Hematopoietic multipotent progenitor cell treated with erythropoietin and hydrocortisone succinate and interleukin-3 and kit ligand, for 15 days (in vitro differentiated cells): Measurements from ENCODE around the gene KCNAB2.

Source experiments
- DNase-seq: peaks from one replicate; pipeline ENCODE4 v3.0.0-alpha.2; 2015; ENCODE audit warnings: low spot score

The KCNAB2 gene

GRCh38 chr1:6083385-6083784 lies 37.7 kb downstream of the KCNAB2 start:
- no peak for DNase-seq

DNA sequence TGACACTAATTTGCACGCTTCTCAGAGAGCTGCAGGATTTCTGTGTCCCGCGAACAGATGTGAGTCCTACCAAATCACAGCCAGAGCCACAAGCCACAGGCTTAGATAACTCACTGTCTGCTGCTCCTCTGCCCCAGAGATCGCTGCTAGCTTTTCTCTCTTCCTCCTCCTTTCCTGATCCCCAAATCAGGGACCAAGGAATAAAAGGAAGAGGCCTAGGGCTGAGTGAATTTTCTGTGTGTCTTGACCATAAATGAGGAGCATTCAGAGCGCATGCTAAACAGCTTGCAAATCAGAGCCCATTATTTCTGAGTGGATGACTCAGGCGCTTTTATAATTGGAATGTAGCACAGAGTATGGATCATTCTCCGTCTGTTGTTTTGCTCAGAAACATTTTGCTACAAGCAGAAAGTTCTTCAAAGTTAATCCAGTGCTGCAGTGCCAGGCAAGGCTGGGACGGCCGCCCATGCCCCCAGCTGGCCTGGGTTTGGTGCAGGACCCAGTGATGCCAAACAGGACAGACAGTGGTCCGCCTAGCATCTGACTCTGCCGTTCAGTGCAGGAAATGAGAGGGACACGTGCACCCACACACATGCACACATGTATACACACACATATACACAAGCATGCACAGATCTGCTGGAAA lies 38.2 kb downstream of the KCNAB2 start:
- no peak for DNase-seq

- no peak for DNase-seq
Observed at GRCh38 chr1:6084781-6085495, 39.2 kb downstream of the KCNAB2 start.

GRCh38 chr1:6085666-6086065 lies 40.0 kb downstream of the KCNAB2 start:
- no peak for DNase-seq

DNA sequence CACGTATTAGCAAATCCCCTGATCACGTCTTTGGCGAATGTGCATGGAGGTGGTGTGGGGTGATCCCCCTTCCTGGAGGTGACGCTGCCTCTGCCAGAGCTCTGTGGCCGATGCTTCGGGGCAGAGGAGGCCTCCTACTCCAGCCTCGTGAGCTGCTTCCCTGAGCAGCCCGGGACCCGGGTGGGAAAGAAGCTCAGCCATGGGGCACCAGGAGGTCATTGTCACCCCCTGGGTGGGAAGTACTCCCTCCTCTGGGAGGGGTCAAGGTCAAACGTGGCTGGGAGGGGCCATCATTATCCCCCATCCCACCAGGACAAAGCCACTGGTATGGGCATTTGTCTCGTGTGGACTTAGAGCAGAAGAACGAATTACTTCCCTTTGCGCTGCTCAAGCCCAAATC lies 40.7 kb downstream of the KCNAB2 start:
- DNase-seq, result no peak

DNA sequence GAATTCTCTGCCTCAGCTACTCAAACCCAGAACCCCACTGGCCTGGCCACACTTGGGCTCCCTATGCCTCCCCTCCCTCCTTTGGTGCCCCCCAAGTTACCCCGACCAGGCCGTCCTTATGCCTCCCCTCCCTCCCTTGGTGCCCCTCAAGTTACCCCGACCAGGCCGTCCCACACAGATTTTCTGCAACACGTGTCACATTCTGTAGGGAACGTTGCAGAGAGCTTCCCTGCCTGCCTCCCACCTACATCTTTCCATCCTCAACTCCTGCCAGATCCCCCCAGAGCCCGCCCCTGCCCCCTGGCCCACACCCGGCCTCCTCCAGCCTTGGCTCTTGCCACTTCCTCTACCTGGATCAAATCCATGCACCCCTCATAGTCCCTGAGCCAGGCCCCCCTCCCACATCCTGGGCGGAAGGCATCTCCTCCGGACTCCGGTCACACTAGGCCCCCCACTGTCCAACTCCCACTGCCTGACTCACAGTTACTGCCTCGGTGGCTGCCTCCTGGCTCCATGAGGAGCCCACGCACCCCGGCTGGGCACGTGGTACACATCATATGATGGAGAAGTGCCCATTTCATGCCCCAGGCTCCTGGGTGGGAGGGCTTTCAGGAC lies 41.2 kb downstream of the KCNAB2 start:
- no peak for DNase-seq

GRCh38 chr1:6087377-6087772 lies 41.7 kb downstream of the KCNAB2 start:
- DNase-seq, result no peak

DNA sequence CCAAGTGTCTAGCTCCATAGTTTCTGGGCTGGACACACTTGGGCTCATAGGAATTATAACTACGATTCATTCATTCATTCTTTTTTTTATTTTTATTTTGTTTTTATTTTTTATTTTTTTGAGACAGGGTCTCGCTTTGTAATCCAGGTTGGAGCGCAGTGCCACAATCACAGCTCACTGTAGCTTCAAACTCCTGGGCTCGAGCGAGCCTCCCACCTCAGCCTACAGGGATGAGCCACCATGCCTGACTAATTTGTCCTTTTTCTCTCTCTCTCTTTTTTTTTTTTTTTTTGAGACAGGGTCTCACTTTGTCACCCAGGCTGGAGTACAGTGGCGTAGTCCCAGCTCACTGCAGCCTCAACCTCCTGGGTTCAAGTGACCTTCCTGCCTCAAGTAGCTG lies 42.3 kb downstream of the KCNAB2 start:
- DNase-seq, result no peak

DNA sequence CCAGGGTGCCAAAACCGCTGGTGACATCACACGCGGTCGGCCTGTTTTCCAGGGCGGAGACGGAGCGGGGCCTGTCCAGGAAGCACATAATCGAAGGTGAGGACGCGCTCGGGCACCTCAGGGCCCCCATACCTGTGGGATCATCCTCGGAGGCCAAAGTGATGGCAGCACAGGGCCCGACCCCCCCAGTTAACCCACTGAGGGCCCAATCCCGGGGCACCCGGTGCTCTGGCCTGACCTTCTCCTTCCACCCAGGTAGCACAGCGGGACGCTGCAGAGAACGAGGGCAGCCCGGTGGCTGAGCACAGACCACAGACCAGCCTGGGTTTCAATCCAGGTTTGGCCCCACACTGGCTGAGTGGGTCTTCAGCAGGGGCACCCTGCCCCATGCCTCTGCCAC lies 43.3 kb downstream of the KCNAB2 start:
- DNase-seq, result no peak

- no peak for DNase-seq
Observed at GRCh38 chr1:6090288-6090687, 44.6 kb downstream of the KCNAB2 start.

DNA sequence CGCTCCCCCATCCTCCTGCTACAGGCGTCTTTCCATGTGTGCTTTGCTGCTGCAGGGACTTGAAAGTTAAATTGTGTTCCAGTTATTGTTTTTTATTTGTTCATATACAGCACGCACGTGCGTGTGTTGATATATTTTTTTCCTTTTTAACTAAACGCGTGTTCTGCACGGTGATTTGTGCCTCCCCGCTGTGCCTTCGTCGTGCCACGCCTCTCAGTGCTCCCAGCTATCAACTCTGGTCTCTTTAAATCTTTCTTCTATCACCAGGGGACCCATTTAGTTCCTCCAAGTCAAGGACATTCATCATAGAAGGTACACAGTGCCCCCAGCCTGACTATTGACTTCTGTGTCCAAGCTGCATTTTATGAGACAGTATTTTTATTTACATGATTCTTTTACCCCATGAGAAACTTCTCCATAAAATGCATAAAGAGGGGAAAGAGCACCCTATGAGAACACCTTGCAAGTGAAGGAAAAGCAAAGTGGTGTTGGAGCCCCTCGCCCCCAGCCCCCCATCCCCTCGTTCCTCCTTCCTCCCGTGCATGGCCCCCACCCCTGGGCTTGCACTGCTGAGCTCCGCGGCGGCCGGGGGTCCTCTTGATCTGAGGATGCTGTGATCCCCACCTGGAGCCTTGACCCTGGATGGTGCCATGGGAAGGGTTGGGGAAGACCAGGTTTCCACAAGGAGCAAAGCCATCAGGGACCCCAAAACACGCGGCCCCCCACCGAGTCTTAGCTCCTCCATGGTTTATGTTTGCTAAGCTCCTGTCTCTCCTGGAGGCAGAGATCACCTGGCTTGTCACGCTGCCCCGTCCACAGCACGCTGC lies 45.5 kb downstream of the KCNAB2 start:
- no peak for DNase-seq

DNA sequence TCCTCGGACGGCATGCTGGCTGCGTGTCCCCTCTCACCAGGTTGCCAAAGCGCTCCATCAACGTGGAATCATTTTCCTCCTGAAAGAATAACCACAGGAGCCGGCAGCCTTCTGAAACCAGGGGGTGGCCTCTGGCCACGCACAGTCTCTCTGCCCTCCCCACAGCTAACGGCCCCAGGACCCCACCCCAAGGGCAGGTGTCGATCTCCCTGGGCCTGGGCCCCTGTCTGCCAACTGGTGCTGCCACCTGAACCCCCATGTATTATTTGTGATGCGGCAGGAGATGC lies 46.1 kb downstream of the KCNAB2 start:
- no peak for DNase-seq

DNA sequence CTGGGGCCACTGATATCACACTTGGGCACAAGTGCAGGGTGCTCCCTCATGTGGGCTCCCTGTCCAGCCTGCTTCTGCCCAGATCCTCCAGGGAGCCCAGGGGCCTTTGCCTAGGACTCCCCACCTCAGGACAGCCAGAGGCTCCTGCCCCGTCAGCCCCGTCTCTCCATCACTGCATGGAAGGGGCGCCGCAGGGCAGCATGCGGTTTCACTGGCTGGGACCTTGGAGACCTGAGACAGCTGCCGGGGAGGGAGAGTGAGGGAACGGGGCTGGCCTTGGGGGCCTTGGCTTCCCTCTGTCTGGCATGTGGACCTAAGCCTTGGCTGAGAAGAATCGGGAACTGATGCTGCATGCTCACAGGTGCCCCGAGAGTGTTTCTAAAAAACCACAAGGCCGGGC lies 46.5 kb downstream of the KCNAB2 start:
- no peak for DNase-seq

GRCh38 chr1:6093071-6093470 lies 47.4 kb downstream of the KCNAB2 start:
- no peak for DNase-seq

DNA sequence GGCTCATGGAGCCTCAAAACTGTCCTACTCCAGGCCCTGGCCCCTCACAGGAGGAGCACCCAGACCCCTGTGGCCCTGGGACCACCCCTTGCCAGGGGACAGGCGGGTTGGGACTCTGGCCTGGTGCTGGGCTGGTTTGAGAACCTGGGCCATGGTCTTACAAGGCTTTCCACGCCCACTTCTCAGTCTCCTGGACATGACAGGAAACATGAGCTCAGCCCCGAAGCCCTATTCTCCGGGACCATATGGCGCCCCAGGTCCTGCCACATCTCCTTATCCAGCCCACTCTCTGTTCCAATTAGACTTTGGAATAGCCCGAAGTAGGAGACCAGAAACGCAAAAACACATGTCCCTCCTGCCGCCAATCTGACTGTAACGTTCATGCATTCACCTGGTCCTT lies 47.9 kb downstream of the KCNAB2 start:
- no peak for DNase-seq

GRCh38 chr1:6094246-6094645 lies 48.6 kb downstream of the KCNAB2 start:
- DNase-seq, result no peak

- no peak for DNase-seq
Observed at GRCh38 chr1:6094801-6095505, 49.3 kb downstream of the KCNAB2 start.

- DNase-seq, result no peak
Observed at GRCh38 chr1:6095511-6096242, 50.0 kb downstream of the KCNAB2 start.

DNA sequence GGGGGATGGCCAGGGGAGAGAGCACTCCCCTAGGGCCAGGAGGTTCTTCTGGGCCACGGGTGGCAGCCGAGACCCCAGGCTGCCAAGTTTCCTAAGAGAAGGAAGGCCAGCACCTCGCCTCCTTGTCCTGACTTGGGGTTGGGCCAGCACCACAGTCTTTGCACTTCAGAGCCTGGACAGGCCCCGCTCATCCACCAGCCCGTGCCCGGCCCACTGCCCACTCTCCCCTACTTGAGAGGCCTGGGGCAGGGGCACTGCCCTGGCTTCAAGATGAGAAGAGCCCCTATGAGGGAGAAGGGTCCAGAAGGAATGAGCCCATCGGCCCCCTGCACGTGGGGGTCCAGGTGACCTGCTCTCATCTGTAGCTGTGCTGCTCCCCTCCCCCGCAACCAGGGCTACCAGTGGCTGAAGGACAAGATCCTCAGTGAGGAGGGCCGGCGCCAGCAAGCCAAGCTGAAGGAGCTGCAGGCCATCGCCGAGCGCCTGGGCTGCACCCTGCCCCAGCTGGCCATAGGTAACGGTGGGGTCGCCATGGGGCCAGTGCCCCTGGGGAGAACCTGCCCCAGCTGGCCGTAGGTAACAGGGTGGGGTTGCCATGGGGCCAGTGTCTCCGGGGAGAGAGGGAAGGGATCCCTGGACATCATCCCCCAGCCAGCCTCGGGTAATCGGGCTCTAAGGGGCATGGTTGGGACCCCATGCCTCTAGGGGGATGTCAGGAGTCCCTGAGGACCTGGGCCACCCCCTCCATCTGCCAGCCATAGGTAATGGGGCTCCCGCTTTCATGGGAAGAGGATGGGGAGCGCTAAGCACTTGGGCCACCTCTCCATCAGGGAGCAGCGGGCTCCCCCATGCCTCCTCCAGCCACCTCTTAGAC lies 50.8 kb downstream of the KCNAB2 start:
- no peak for DNase-seq

DNA sequence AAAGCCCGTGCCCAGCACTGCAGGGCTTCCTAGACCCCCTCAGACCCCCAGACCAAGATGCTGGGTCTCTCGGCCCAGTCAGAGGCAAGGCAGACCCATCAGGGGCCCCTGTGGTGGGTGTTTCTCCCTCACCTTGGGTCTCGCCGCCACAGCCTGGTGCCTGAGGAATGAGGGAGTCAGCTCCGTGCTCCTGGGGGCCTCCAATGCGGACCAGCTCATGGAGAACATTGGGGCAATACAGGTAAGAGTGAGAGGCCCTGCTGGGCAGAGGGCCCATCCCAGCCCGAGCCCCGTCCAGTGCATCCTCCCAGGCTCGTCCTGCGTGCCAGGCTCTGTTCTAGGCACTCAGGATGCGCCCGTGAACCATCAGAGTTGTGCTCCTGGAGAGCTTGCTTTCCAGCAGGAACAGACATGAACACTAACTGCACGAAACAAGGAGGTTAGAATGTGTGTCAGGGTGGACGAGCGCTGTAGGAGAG lies 51.5 kb downstream of the KCNAB2 start:
- no peak for DNase-seq
